Upper lobe of right lung (tissue), 1 donor: Measurements from ENCODE around the gene SCUBE1. TPM values are rescaled to one million over a fixed set of nuclear protein-coding genes. Genes with fewer than 3 reads are reported as not detected.

Experiments
- ATAC-seq: fragments of 200-7000 bp; cut with Tn5 transposase; one replicate; pipeline ENCODE4 v1.9.1; 2020; ENCODE audit warnings: mild to moderate bottlenecking, moderate library complexity
- DNase-seq: peaks from one replicate; pipeline ENCODE4 v3.0.0-alpha.2; 2020
- H3K27ac ChIP-seq: fragments of 200-600 bp; one replicate; pipeline ENCODE4 v1.8.0; 2022
- H3K27me3 ChIP-seq: fragments of 200-600 bp; one replicate; pipeline ENCODE4 v1.8.0; 2022; ENCODE audit warnings: mild to moderate bottlenecking
- H3K36me3 ChIP-seq: fragments of 200-600 bp; one replicate; pipeline ENCODE4 v1.8.0; 2022
- H3K4me1 ChIP-seq: fragments of 200-600 bp; one replicate; pipeline ENCODE4 v1.8.0; 2022
- H3K4me3 ChIP-seq: fragments of 200-600 bp; one replicate; pipeline ENCODE4 v1.8.0; 2022; ENCODE audit warnings: mild to moderate bottlenecking
- H3K9me3 ChIP-seq: fragments of 200-600 bp; one replicate; pipeline ENCODE4 v1.8.0; 2022
- CTCF ChIP-seq: fragments of 200-600 bp; IDR thresholded peaks from one replicate; pipeline ENCODE4 v1.8.0; 2022; ENCODE audit warnings: antibody characterized with exemption
- intact Hi-C: fragments of 100-400 bp; cut with DNase I; formaldehyde crosslinking; loops from one replicate; pipeline ENCODE4 v1.11.0; 2022
- total RNA-seq: library from RNA; stranded (reverse); fragmentation: NEBNext Ultra II Directional; extraction: Animal tissue kit (Norgen Biotek cat#: 25700); gene quantifications from one replicate; pipeline ENCODE4 v1.2.1, GENCODE V29; 2021
- donor health status: DM: no; HTN: yes; CAD: no; lungs with severe emphysema.

Gene SCUBE1
- total RNA-seq, 1 donor from 2014 or later = 36.0 TPM

- Histone ChIP-seq H3K27ac (no peak overlapping the region), H3K36me3 (no peaks in the 10 kb centered on the region), H3K27me3 (no peaks in the 10 kb centered on the region), H3K4me1 (peaks cover 15% of the 10 kb centered on the region), H3K4me3 (no peak overlapping the region), H3K9me3 (no peaks in the 10 kb centered on the region)
- intact Hi-C loops = no loop called here
- DNase-seq (no peak), ATAC-seq (no peak)
- TF ChIP-seq CTCF = no peak
These were observed 86.6 kb downstream of the SCUBE1 start for GRCh38 chr22:43256569-43256968.

GRCh38 chr22:43255299-43255698 is 87.9 kb downstream of the SCUBE1 start:
- no peak overlapping the region for H3K27ac ChIP-seq
- TF ChIP-seq CTCF = no peak
- H3K4me3 ChIP-seq = no peak overlapping the region
- intact Hi-C loops = no loop called here
- DNase-seq (no peak), ATAC-seq (no peak)
- no peaks in the 10 kb centered on the region for H3K27me3 ChIP-seq
- H3K9me3 ChIP-seq = no peaks in the 10 kb centered on the region
- H3K36me3 ChIP-seq = no peaks in the 10 kb centered on the region
- H3K4me1 ChIP-seq = peaks cover 12% of the 10 kb centered on the region

- peaks cover 12% of the 10 kb centered on the region for H3K4me1 ChIP-seq
- intact Hi-C loops = no loop called here
- ATAC-seq = no peak
These were observed 89.3 kb downstream of the SCUBE1 start for GRCh38 chr22:43253839-43254238.

GRCh38 chr22:43252319-43252718 is 90.9 kb downstream of the SCUBE1 start:
- TF ChIP-seq CTCF = no peak
- DNase-seq (no peak), ATAC-seq (no peak)
- intact Hi-C loops = no loop called here
- no peaks in the 10 kb centered on the region for H3K36me3 ChIP-seq
- H3K9me3 ChIP-seq = no peaks in the 10 kb centered on the region
- H3K27me3 ChIP-seq = no peaks in the 10 kb centered on the region
- H3K4me3 ChIP-seq = no peak overlapping the region
- H3K27ac ChIP-seq = no peak overlapping the region
- H3K4me1 ChIP-seq = peaks cover 5% of the 10 kb centered on the region

More at GRCh38 chr22:43253839-43254238, 89.3 kb downstream of the SCUBE1 start:
- no peak for TF ChIP-seq CTCF
- no peak overlapping the region for H3K4me3 ChIP-seq
- DNase-seq = no peak
- H3K27me3 ChIP-seq = no peaks in the 10 kb centered on the region
- H3K27ac ChIP-seq = no peak overlapping the region
- H3K9me3 ChIP-seq = no peaks in the 10 kb centered on the region
- H3K36me3 ChIP-seq = no peaks in the 10 kb centered on the region

GRCh38 chr22:43249789-43250471 is 93.2 kb downstream of the SCUBE1 start:
- no peaks in the 10 kb centered on the region for H3K9me3 ChIP-seq
- intact Hi-C loops = no loop called here
- H3K27me3 ChIP-seq = no peaks in the 10 kb centered on the region
- H3K27ac ChIP-seq = no peak overlapping the region
- TF ChIP-seq CTCF = no peak
- no peak overlapping the region for H3K4me3 ChIP-seq
- DNase-seq (no peak), ATAC-seq (no peak)
- H3K36me3 ChIP-seq = no peaks in the 10 kb centered on the region
- H3K4me1 ChIP-seq = no peaks in the 10 kb centered on the region
